ENCODE results near the gene TCF4.

TCF4 gene

DNA sequence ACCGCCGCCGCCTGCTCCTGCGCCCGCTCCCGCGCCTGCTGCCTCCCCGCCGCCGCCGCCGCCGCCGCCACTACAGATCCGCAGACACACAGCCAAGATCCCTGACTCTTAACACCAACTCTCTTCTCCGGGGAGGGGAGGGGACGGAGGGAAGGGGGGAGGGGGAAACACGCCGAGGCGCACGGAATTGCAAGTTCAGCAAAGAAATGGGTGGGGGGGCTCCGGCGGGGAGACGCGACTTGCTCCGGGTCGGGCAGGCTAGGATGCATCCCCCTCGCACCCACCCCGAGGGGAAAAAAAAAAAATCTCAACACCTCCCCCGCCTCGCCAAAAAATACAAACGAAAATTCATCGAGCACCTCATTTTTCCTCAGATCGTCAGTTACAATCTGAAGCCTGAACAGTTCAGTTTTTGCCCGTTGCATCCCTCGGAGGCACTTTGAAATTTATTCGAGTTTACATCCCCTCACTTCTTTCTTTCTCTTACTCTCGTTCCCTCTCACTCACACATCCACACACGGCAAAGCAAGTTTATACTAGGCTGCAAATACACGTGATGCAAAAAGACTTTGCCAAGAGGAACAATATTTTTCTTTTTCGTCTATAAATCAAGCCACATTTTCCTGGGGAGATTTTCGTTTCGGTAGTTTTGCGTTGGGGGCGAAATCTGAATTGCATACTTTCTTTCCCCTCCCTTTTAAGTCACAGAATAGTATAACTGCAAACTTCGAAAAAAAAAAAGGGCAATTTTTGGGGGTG, at the start of gene TCF4:
TSS of gene TCF4 (minus strand) at position 82 of the 759 bp plus-strand sequence. CDS start 1,076 bp downstream, outside the sequence.
- peak in 1 of 3 experiments; percentile 12 for DNase-seq (ENCODE audit: low read depth in 3 of 3)

- DNase-seq (ENCODE audit: low read depth in 3 of 3): no peak
Observed at GRCh38 chr18:55637204-55637603, 49.2 kb upstream of the TCF4 start.

- no peak for DNase-seq (ENCODE audit: low read depth in 3 of 3)
Observed at GRCh38 chr18:55635439-55635838, 47.4 kb upstream of the TCF4 start.

GRCh38 chr18:55634545-55634944, 46.6 kb upstream of the TCF4 start:
- no peak for DNase-seq (ENCODE audit: low read depth in 3 of 3)

DNA sequence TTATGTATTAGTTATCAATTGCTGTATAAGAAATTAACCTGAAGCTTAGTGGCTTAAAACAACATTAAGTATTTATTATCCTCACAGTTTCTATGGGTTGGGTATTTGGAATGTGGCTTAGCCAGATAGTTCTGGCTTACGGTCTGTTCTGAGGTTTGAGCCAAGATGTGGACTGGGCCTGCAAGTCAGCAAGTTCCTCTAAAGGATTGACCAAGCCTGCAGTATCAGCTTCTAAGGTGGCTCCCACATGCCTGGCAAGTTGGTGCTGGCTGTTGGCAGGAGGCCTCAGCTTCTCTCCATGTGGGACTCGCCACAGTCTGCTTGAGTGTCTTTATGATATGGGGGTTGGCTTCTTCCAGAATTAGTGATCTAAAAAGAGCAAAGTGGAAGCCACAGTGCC, 45.0 kb upstream of the TCF4 start:
- no peak for DNase-seq (ENCODE audit: low read depth in 3 of 3)

DNA sequence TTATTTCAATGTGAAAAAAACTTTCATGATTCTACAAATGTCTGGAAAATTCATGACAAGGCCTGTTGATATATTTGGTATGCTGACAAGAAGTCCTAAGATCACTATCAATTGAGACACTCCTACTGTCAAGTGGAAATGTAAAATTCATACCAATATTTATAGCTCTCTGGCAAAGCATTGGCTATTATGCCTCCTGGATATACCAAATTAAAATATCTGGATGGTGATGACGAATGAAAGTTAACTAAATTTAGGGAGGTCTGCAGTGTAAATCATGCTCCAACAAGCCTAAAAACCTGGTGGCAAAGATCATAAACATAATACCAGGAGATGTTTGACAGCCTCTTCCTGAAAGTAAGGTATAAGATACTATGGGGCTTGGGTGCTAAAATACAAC, 41.1 kb upstream of the TCF4 start:
- DNase-seq (ENCODE audit: low read depth in 3 of 3): no peak

- DNase-seq (ENCODE audit: low read depth in 3 of 3): no peak
Observed at GRCh38 chr18:55627007-55627406, 39.0 kb upstream of the TCF4 start.

GRCh38 chr18:55625901-55626300, 37.9 kb upstream of the TCF4 start:
- no peak for DNase-seq (ENCODE audit: low read depth in 3 of 3)

DNA sequence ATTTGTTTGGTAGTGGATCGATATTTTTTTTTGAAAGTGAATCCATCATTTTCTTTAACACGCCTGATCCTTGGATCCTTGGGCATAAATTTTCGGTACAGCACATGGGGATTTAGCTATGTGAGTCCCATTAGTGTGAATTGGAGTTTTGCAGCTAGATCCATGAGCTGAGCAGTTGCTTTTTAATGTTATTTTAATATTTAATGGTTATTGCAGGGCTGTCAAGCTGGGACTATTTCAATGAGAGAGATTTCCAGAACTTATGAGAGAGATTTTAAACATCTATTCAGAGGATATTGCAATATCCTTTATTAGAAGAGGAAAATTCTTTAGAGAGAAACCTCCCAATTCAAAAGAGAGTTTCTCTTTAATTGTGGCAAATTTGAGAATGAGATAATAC, 35.6 kb upstream of the TCF4 start:
- DNase-seq (ENCODE audit: low read depth in 3 of 3): no peak

- no peak for DNase-seq (ENCODE audit: low read depth in 3 of 3)
Observed at GRCh38 chr18:55610506-55610905, 22.5 kb upstream of the TCF4 start.

DNA sequence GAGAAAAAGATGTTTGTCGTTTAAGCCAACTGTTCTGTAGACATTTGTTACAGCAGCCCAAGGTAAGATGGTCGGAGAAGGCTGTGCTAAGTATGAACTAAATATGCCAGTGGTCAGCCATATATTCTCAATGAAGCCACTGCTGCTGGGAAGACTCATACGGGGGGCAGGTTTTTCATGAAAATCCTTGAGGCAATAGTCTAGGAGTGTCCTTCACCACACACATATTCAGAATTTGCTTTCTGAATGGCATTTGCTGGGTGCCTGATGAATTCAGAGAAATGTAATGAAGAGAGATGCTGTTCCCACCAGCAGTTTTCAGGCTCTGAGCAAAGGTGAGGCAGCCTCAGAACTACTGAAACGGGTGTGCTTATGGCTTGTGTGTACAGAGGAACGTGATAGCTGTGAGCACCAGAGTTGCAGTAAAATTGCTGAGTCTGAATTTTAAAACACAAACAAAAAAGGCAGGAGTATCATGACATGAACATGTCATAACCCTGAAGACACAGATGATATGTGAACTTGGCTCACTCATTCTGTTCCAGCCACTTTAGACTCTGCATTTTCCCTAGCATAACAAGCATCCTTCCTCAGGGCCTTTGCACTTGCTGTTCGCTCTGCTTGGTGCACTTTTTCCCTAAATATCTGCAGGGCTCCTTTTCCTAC, 21.3 kb upstream of the TCF4 start:
- no peak for DNase-seq (ENCODE audit: low read depth in 3 of 3)

- no peak for DNase-seq (ENCODE audit: low read depth in 3 of 3)
Observed at GRCh38 chr18:55608497-55608896, 20.5 kb upstream of the TCF4 start.

DNA sequence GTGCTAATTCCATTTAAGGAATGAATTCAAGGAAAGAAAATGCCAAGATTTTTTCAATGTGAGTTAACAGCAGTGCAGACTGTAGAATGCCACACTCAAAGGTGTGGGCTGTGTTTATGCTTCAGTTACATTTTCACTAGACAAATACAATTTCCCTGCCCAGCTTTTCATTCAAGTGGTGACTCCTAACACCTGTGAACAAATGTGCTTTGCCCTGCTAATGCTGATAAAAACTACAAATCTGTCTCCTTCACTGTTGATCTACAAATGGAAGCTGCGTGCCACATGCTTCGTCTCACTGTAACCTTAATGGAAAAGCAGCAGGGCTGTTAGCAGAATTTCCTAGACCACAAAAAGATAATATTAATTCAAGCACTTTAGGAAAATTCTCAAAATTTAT, 19.8 kb upstream of the TCF4 start:
- no peak for DNase-seq (ENCODE audit: low read depth in 3 of 3)

- no peak for DNase-seq (ENCODE audit: low read depth in 3 of 3)
Observed at GRCh38 chr18:55605733-55606338, 17.8 kb upstream of the TCF4 start.

GRCh38 chr18:55603775-55604174, 15.8 kb upstream of the TCF4 start:
- no peak for DNase-seq (ENCODE audit: low read depth in 3 of 3)

- DNase-seq (ENCODE audit: low read depth in 3 of 3): no peak
Observed at GRCh38 chr18:55593888-55594287, 5.9 kb upstream of the TCF4 start.

GRCh38 chr18:55592572-55592971, 4.6 kb upstream of the TCF4 start:
- no peak for DNase-seq (ENCODE audit: low read depth in 3 of 3)

GRCh38 chr18:55592106-55592505, 4.1 kb upstream of the TCF4 start:
- DNase-seq (ENCODE audit: low read depth in 3 of 3): no peak

DNA sequence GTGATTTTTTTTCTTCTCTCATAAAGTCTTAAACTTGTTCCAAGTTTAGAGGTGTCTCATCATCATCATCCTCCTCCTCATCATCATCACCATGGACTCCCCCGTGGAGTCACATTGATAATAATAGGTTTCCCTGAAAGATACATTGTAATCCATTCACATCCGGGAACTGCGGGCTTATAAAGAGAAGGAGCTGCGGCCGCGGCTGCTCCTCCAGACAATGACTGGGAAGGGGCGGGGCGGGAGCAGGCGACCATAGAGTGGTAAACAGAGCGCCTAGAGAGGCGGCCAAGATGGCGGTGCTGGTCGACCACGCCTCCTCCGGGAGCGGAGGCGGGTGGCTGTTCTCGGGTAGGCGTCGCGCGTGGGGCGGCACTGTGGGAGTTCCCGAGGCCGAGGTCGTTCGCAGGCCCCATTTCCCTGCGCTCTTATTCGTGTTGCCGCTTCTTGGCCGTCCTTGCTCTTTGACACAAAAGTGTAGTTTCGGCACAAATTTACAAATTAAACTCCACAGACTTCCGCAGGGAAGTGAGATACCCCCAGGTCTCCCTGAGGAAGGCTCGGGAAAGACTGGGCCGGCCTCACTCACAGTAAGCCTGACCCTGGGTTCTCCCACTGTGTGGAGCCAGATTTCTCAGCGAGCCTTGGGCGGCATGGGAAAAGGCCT, 1.8 kb upstream of the TCF4 start:
- DNase-seq (ENCODE audit: low read depth in 3 of 3): peak; percentile 16 to 72 (median 38)

GRCh38 chr18:55588870-55589595, 1.0 kb upstream of the TCF4 start:
- DNase-seq (ENCODE audit: low read depth in 3 of 3): no peak

GRCh38 chr18:55587418-55588110, 428 bp downstream of the TCF4 start:
- DNase-seq (ENCODE audit: low read depth in 3 of 3): no peak
